Tibial nerve (tissue), 4 donors: ENCODE results near the gene RPS27. TPM values are rescaled to one million over a fixed set of nuclear protein-coding genes. Genes with fewer than 3 reads are reported as not detected.
A peak's percentile ranks its signal among the peaks of the same experiment; 100 is the strongest.

Experiments used
- DNase-seq, 2 donors: peaks; one replicate each; pipeline ENCODE4 v3.0.0-alpha.2; 2019; ENCODE audit warnings: low spot score in 2 of 2
- H3K27ac ChIP-seq, 4 donors: fragments of 200-600 bp; sonication (generic) in 3 of 4; one replicate each; pipeline ENCODE4 v1.5.1; 2017 to 2019; ENCODE audit warnings: mild to moderate bottlenecking in 1 of 4
- H3K27me3 ChIP-seq, 2 donors: fragments of 200-600 bp; sonication (generic) in 1 of 2; one replicate each; pipeline versions ENCODE4 v1.5.1 to v1.6.0; 2017 to 2019
- H3K36me3 ChIP-seq, 3 donors: fragments of 200-600 bp; sonication (generic); one replicate each; pipeline ENCODE4 v1.5.1; 2018 to 2019
- H3K4me1 ChIP-seq, 4 donors: fragments of 200-600 bp; sonication (generic) in 3 of 4; one replicate each; pipeline ENCODE4 v1.5.1; 2017 to 2019
- H3K4me3 ChIP-seq, 4 donors: fragments of 200-600 bp; sonication (generic) in 3 of 4; one replicate each; pipeline ENCODE4 v1.5.1; 2017 to 2019; ENCODE audit warnings: mild to moderate bottlenecking in 1 of 4, moderate library complexity in 1 of 4
- H3K9me3 ChIP-seq, 4 donors: fragments of 200-600 bp; sonication (generic) in 3 of 4; one replicate each; pipeline ENCODE4 v1.5.1; 2017 to 2019
- CTCF ChIP-seq, 5 experiments: fragments of 200-600 bp in 3 of 5; fragments of 450-650 bp in 2 of 5; sonication (generic) in 3 of 5; IDR thresholded peaks; one replicate each; pipeline ENCODE4 v1.5.1; 2016 to 2019; ENCODE audit warnings: antibody characterized with exemption in 5 of 5, mild to moderate bottlenecking in 3 of 5, moderate library complexity in 2 of 5
- EP300 ChIP-seq, 2 donors: sonication (generic); formaldehyde crosslinking; IDR thresholded peaks; one replicate each; pipeline ENCODE4 v1.6.1; 2017; ENCODE audit warnings: antibody characterized with exemption in 2 of 2, mild to moderate bottlenecking in 1 of 2
- POLR2A ChIP-seq, 2 donors: fragments of 450-650 bp; IDR thresholded peaks; one replicate each; pipeline ENCODE4 v1.6.1; 2017; ENCODE audit warnings: antibody characterized with exemption in 2 of 2, mild to moderate bottlenecking in 2 of 2, moderate library complexity in 2 of 2
- WGBS, 2 donors: methylation state at CpG; one replicate each; pipeline ENCODE4 v1.1.5; 2018; 5-methylcytosine and 5-hydroxymethylcytosine counted together
- total RNA-seq, 4 donors: library from RNA; depleted of rRNA; stranded (reverse); fragments of >200 nt; gene quantifications; one replicate each; pipeline ENCODE4 v1.1.0, GENCODE V29; 2016

The RPS27 gene
- total RNA-seq, 4 donors from 2014 or later, result 1,383 to 1,928 (median 1,729) TPM

- H3K27ac ChIP-seq, result peak overlapping the region in 3 of 4 donors; percentile 90 to 96 (median 94)
- 60 to 69% methylated on average over 4 of the region's 4 CpGs for WGBS, 2 donors
- H3K9me3 ChIP-seq, result no peaks in the 10 kb centered on the region
- H3K4me3 ChIP-seq, result peak overlapping the region in 1 of 4 donors; percentile 66
- peaks cover 0 to 26% (median 0%) of the 10 kb centered on the region in 3 donors for H3K36me3 ChIP-seq
- TF ChIP-seq CTCF (IDR thresholded peaks at IDR 0.05) (no peak), EP300 (IDR thresholded peaks at IDR 0.05) (no peak), POLR2A (IDR thresholded peaks at IDR 0.05) (no peak)
- DNase-seq, result no peak
- H3K27me3 ChIP-seq, result no peaks in the 10 kb centered on the region
- peaks cover 0 to 76% (median 38%) of the 10 kb centered on the region in 4 donors for H3K4me1 ChIP-seq
These were observed 29.1 kb upstream of the RPS27 start for GRCh38 chr1:153961421-153961820.

- 42 to 48% methylated on average over 15 to 16 of the region's 16 CpGs for whole genome bisulfite sequencing, 2 donors
- no peaks in the 10 kb centered on the region for H3K27me3 ChIP-seq
- peaks cover 0 to 26% (median 0%) of the 10 kb centered on the region in 3 donors for H3K36me3 ChIP-seq
- DNase-seq, result peak in 1 of 2 donors; percentile 26
- H3K27ac ChIP-seq, result peak overlapping the region; percentile 71 to 96 (median 92)
- no peak for TF ChIP-seq CTCF (IDR thresholded peaks at IDR 0.05)
- TF ChIP-seq EP300 (IDR thresholded peaks at IDR 0.05), result no peak
- no peak for TF ChIP-seq POLR2A (IDR thresholded peaks at IDR 0.05)
- H3K4me1 ChIP-seq, result peaks cover 0 to 72% (median 35%) of the 10 kb centered on the region in 4 donors
- no peaks in the 10 kb centered on the region for H3K9me3 ChIP-seq
- H3K4me3 ChIP-seq, result peak overlapping the region; percentile 62 to 86 (median 64)
These were observed 28.2 kb upstream of the RPS27 start for GRCh38 chr1:153962088-153963029.

GRCh38 chr1:153963030-153963849, 27.3 kb upstream of the RPS27 start, which contains the start of gene SLC39A1:
Gene SLC39A1, minus strand, starts transcription at chr1:153963537. Its CDS starts 822 bp downstream, at chr1:153962715.
- H3K4me1 ChIP-seq, result peaks cover 0 to 72% (median 34%) of the 10 kb centered on the region in 4 donors
- H3K9me3 ChIP-seq, result no peaks in the 10 kb centered on the region
- peak within 1 kb of the TSS; percentile 71 to 96 (median 92) for H3K27ac ChIP-seq
- DNase-seq, result peak; percentile 100
- H3K36me3 ChIP-seq, result peaks cover 0 to 26% (median 0%) of the 10 kb centered on the region in 3 donors
- H3K4me3 ChIP-seq, result peak within 1 kb of the TSS; percentile 62 to 86 (median 64)
- H3K27me3 ChIP-seq, result no peaks in the 10 kb centered on the region
- peak in 1 of 5 experiments; percentile 13 for TF ChIP-seq CTCF (IDR thresholded peaks at IDR 0.05)
- TF ChIP-seq POLR2A (IDR thresholded peaks at IDR 0.05), result peak; percentile 65 to 76
- peak; percentile 67 to 89 for TF ChIP-seq EP300 (IDR thresholded peaks at IDR 0.05)
- 0 to 1% methylated on average over 39 to 53 of the region's 54 CpGs for WGBS, 2 donors

- WGBS, 2 donors, result 1% methylated on average over 22 of the region's 22 CpGs
- Histone ChIP-seq H3K27ac (peak overlapping the region; percentile 71 to 96 (median 92)), H3K36me3 (peaks cover 0 to 26% (median 0%) of the 10 kb centered on the region in 3 donors), H3K27me3 (no peaks in the 10 kb centered on the region), H3K4me1 (peaks cover 0 to 76% (median 38%) of the 10 kb centered on the region in 4 donors), H3K4me3 (peak overlapping the region; percentile 62 to 86 (median 64)), H3K9me3 (no peaks in the 10 kb centered on the region)
- DNase-seq, result no peak
- TF ChIP-seq CTCF (IDR thresholded peaks at IDR 0.05), result no peak
- no peak for TF ChIP-seq POLR2A (IDR thresholded peaks at IDR 0.05)
- TF ChIP-seq EP300 (IDR thresholded peaks at IDR 0.05), result no peak
These were observed 26.7 kb upstream of the RPS27 start for GRCh38 chr1:153963850-153964331.
